Neural progenitor cell (in vitro differentiated cells): Measurements from ENCODE around the gene CNN2.

Experiments
- EZH2 ChIP-seq: fragments of 200-600 bp; sonication (generic); IDR thresholded peaks from 2 replicates; pipeline ENCODE4 v1.6.1; 2017; ENCODE audit warnings: antibody characterized with exemption, mild to moderate bottlenecking, moderate library complexity
- EZH2phosphoT487 ChIP-seq: fragments of 200-600 bp; sonication (generic); IDR thresholded peaks from 2 replicates; pipeline ENCODE4 v1.6.1; 2017; ENCODE audit warnings: antibody characterized with exemption
- TF ChIP-seq, protein P1 (sequence below): fragments of 200-600 bp; sonication (generic); IDR thresholded peaks from 2 replicates; pipeline ENCODE4 v1.5.1; 2017; ENCODE audit warnings: antibody characterized with exemption, mild to moderate bottlenecking

DNA sequence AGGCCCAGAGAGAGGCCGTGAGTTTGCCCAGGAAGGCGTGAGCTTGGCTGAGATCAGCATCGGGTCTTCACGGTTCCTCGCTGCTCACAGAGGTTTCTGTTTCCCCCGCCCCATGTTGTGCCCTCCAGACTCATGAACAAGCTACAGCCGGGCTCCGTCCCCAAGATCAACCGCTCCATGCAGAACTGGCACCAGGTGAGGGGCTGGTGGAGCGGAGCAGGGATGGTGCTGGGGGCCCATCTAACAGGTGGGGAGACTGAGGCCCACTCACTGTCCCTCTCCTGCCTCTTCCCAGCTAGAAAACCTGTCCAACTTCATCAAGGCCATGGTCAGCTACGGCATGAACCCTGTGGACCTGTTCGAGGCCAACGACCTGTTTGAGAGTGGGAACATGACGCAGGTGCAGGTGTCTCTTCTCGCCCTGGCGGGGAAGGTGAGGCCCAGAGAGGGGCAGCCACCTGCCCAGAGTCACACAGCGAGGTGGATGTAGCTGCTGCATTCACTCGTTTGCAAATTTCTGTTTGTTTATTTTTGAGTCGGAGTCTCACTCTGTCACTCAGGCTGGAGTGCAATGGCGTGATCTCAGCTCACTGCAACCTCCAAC lies 6.0 kb downstream of the CNN2 start:
- TF ChIP-seq, protein P1, sequence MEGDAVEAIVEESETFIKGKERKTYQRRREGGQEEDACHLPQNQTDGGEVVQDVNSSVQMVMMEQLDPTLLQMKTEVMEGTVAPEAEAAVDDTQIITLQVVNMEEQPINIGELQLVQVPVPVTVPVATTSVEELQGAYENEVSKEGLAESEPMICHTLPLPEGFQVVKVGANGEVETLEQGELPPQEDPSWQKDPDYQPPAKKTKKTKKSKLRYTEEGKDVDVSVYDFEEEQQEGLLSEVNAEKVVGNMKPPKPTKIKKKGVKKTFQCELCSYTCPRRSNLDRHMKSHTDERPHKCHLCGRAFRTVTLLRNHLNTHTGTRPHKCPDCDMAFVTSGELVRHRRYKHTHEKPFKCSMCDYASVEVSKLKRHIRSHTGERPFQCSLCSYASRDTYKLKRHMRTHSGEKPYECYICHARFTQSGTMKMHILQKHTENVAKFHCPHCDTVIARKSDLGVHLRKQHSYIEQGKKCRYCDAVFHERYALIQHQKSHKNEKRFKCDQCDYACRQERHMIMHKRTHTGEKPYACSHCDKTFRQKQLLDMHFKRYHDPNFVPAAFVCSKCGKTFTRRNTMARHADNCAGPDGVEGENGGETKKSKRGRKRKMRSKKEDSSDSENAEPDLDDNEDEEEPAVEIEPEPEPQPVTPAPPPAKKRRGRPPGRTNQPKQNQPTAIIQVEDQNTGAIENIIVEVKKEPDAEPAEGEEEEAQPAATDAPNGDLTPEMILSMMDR = no peak
- no peak for TF ChIP-seq EZH2phosphoT487
- no peak for TF ChIP-seq EZH2
